HepG2 (cell line): Measurements from ENCODE around the gene DOLK. TPM values are rescaled to one million over a fixed set of nuclear protein-coding genes. Genes with fewer than 3 reads are reported as not detected.

Experiments used
- CC2D1A ChIP-seq: sonication (generic); formaldehyde crosslinking; IDR thresholded peaks from 2 replicates; pipeline ENCODE4 v1.8.1; 2023; ENCODE audit warnings: mild to moderate bottlenecking, missing genetic modification reagents
- GLI4 ChIP-seq: sonication (generic); formaldehyde crosslinking; IDR thresholded peaks from 2 replicates; pipeline ENCODE4 v1.5.1; 2020; ENCODE audit warnings: missing genetic modification reagents, mild to moderate bottlenecking, moderate library complexity, borderline replicate concordance
- HNF4A ChIP-seq: sonication (generic); formaldehyde crosslinking; IDR thresholded peaks from 2 replicates; pipeline ENCODE4 v1.4.0; 2020; ENCODE audit warnings: missing genetic modification reagents
- JUN ChIP-seq: sonication (generic); formaldehyde crosslinking; IDR thresholded peaks from 2 replicates; pipeline ENCODE4 v1.4.0; 2020; ENCODE audit warnings: mild to moderate bottlenecking, missing genetic modification reagents
- KDM3A ChIP-seq: IDR thresholded peaks from 2 replicates; pipeline ENCODE4 v1.6.1; 2018; ENCODE audit warnings: low read depth, missing compliant biosample characterization
- MAFG ChIP-seq: sonication (generic); formaldehyde crosslinking; IDR thresholded peaks from 2 replicates; pipeline ENCODE4 v1.5.1; 2020; ENCODE audit warnings: mild to moderate bottlenecking, missing genetic modification reagents
- MAZ ChIP-seq, 2 experiments: sonication (generic) in 1 of 2; formaldehyde crosslinking in 1 of 2; IDR thresholded peaks; 2 replicates each; pipeline versions ENCODE4 v1.5.0 to v1.6.1; 2012 to 2020; ENCODE audit warnings: low read depth in 2 of 2, mild to moderate bottlenecking in 2 of 2, borderline replicate concordance in 1 of 2, improper control_type of control experiment in 1 of 2, low read length in 1 of 2, missing genetic modification reagents in 1 of 2, moderate library complexity in 1 of 2
- MNT ChIP-seq: fragments of 450-650 bp; IDR thresholded peaks from 2 replicates; pipeline ENCODE4 v1.6.1; 2016
- NFYC ChIP-seq: IDR thresholded peaks from 2 replicates; pipeline ENCODE4 v1.6.1; 2016; ENCODE audit warnings: missing genetic modification reagents, missing compliant biosample characterization
- NR2F2 ChIP-seq: IDR thresholded peaks from 2 replicates; pipeline ENCODE4 v1.6.1; 2012; ENCODE audit warnings: low read depth, inconsistent platforms, borderline replicate concordance
- ONECUT2 ChIP-seq: sonication (generic); formaldehyde crosslinking; IDR thresholded peaks from 2 replicates; pipeline ENCODE4 v1.4.0; 2020; ENCODE audit warnings: missing genetic modification reagents
- PRDM4 ChIP-seq: sonication (generic); formaldehyde crosslinking; IDR thresholded peaks from 2 replicates; pipeline ENCODE4 v1.9.0; 2021; ENCODE audit warnings: missing genetic modification reagents, borderline replicate concordance
- TRAFD1 ChIP-seq: sonication (generic); formaldehyde crosslinking; IDR thresholded peaks from 2 replicates; pipeline ENCODE4 v1.5.1; 2020; ENCODE audit warnings: missing genetic modification reagents, mild to moderate bottlenecking, borderline replicate concordance
- ZNF18 ChIP-seq: sonication (generic); formaldehyde crosslinking; IDR thresholded peaks from 2 replicates; pipeline ENCODE4 v1.8.0; 2022; ENCODE audit warnings: mild to moderate bottlenecking, missing genetic modification reagents; ENCODE audit not compliant: insufficient replicate concordance
- ZNF3 ChIP-seq: IDR thresholded peaks from 2 replicates; pipeline ENCODE4 v1.7.0; 2017; ENCODE audit warnings: inconsistent platforms
- ZNF614 ChIP-seq: IDR thresholded peaks from 2 replicates; pipeline ENCODE4 v1.6.1; 2018; ENCODE audit warnings: missing biosample characterization, missing genetic modification reagents, inconsistent platforms, borderline replicate concordance
- polyA plus RNA-seq, 8 experiments: library from polyadenylated mRNA; depleted of rRNA in 3 of 8; stranded (reverse) in 7 of 8; unstranded in 1 of 8; fragments of >200 nt; fragmentation: Illumina TruSeq in 4 of 8; extraction: Trizol in 4 of 8; gene quantifications; 2 replicates each; pipeline versions ENCODE4 v1.2.1 to v1.2.3, GENCODE V29; 2011 to 2016; ENCODE audit warnings: low read depth in 4 of 8, missing spikeins in 1 of 8, mixed read lengths in 1 of 8; ENCODE audit not compliant: insufficient read depth in 1 of 8
- total RNA-seq, 5 experiments: library from RNA; depleted of rRNA; stranded (reverse); fragments of >200 nt; fragmentation: Illumina TruSeq; extraction: Trizol; gene quantifications; 2 replicates each; pipeline ENCODE4 v1.2.3, GENCODE V29; 2016; ENCODE audit warnings: low read depth in 1 of 5
- TF ChIP-seq, protein P1 (sequence below): sonication (generic); formaldehyde crosslinking; conservative IDR thresholded peaks from 2 replicates; pipeline ENCODE4 v1.8.1; 2023; ENCODE audit warnings: missing genetic modification reagents

The DOLK gene
- total and polyA plus RNA-seq, 2 of the 13 experiments (the other 11 are each of a cell fraction or from before 2014, with no cell fraction given), result 15.4 to 18.7 TPM

DNA sequence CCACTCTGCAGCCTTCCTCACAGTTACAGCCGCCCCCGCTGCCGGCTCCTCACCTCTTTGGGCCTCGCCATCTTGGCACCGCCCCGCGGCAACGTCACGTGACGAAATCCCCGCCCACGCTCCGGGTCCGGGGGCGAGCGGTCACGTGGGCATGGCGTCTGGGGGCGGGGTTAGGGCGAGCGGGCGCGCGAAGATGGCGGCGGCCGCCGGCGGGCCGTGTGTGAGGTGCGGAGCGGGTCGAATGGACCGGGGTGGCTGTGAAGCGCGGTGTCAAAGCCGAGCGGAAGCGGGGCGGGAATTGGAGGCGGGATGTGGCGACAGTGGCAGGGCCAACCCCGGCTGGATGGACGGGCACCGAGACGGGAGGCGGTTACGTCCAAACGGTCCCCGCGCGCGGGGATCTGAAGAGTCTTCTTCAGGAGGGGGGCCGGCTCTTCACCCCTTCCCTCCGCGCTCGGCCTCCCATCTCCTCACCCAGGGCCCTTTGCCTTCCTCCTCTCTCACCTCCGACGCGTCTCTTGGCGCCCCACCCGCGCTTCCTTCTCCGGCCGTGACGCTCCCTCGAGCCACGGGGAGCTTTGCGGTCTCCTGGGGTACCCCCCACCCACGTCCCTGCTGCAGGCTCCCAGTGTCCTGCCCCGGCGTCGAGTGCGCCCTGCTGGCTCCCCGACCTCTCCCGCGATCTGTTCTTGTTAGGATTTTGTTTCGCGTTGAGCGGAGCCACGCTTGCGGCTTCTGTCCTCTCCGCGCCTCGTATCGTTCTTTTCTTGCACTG is at the start of gene DOLK, which contains the start of gene NUP188 (continued):
- no peak for TF ChIP-seq ZNF18 (CRISPR knock-in tag)
- 0 out of 2 replicates have a peak, but pooled peaks have one; percentile 15 for TF ChIP-seq HNF4A
- peak; percentile 53; the same call in 1 of the 2 replicates for TF ChIP-seq ZNF614 (CRISPR knock-in tag)
- 0 out of 2 replicates have a peak, but pooled peaks have one; percentile 64 for TF ChIP-seq TRAFD1 (CRISPR knock-in tag)
- TF ChIP-seq, protein P1, sequence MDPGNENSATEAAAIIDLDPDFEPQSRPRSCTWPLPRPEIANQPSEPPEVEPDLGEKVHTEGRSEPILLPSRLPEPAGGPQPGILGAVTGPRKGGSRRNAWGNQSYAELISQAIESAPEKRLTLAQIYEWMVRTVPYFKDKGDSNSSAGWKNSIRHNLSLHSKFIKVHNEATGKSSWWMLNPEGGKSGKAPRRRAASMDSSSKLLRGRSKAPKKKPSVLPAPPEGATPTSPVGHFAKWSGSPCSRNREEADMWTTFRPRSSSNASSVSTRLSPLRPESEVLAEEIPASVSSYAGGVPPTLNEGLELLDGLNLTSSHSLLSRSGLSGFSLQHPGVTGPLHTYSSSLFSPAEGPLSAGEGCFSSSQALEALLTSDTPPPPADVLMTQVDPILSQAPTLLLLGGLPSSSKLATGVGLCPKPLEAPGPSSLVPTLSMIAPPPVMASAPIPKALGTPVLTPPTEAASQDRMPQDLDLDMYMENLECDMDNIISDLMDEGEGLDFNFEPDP (CRISPR knock-in tag), result no peak
- TF ChIP-seq JUN (CRISPR knock-in tag), result no peak
- peak; percentile 44 for TF ChIP-seq NFYC (CRISPR knock-in tag)
- TF ChIP-seq NR2F2, result no peak
- peak; percentile 83 for TF ChIP-seq MAZ (IDR thresholded peaks at IDR 0.05; ENCODE audit: borderline replicate concordance, low read depth, low read length)
- peak; percentile 86 for TF ChIP-seq MAZ (CRISPR knock-in tag; IDR thresholded peaks at IDR 0.05; ENCODE audit: low read depth)
- TF ChIP-seq GLI4, result 0 out of 2 replicates have a peak, but pooled peaks have one; percentile 1
- TF ChIP-seq MAFG (CRISPR knock-in tag), result no peak
- TF ChIP-seq MNT, result peak; percentile 80
- TF ChIP-seq ZNF3 (CRISPR knock-in tag), result no peak
- peak; percentile 34; the same call in 1 of the 2 replicates for TF ChIP-seq KDM3A (CRISPR knock-in tag)
- TF ChIP-seq ONECUT2 (CRISPR knock-in tag), result 0 out of 2 replicates have a peak, but pooled peaks have one; percentile 4
- no peak for TF ChIP-seq PRDM4 (CRISPR knock-in tag)
- no peak for TF ChIP-seq CC2D1A (CRISPR knock-in tag)
